Measurements from ENCODE around the gene PDE6D.

Gene PDE6D

GRCh38 chr2:231710799-231711676 lies 70.0 kb downstream of the PDE6D start:
- no peaks in the 10 kb centered on the region for H3K9me3 ChIP-seq (ENCODE audit: insufficient read depth, low read length, severe bottlenecking)
- peak overlapping the region; percentile 81 to 87 for H3K4me3 ChIP-seq (ENCODE audit: low read depth in 1 of 2, low read length in 2 of 2)
- ATAC-seq (ENCODE audit: insufficient read depth, low read depth) (no peak), DNase-seq (peak; percentile 27)
- peaks cover 71% of the 10 kb centered on the region for H3K36me3 ChIP-seq (ENCODE audit: insufficient read depth, low read length)
- H3K4me2 ChIP-seq (ENCODE audit: insufficient read depth, low read length), result peak overlapping the region; percentile 85
- H3K79me2 ChIP-seq (ENCODE audit: insufficient read depth, low read length), result peaks cover 80% of the 10 kb centered on the region
- H2AFZ ChIP-seq (ENCODE audit: low read depth, low read length), result no peak overlapping the region
- H4K20me1 ChIP-seq (ENCODE audit: insufficient read depth, low read length), result peaks cover 66% of the 10 kb centered on the region
- H3K27ac ChIP-seq (ENCODE audit: low read length), result peak overlapping the region; percentile 91
- peak overlapping the region; percentile 100 for H3K9ac ChIP-seq (ENCODE audit: low read depth, low read length)
- H3K4me1 ChIP-seq (ENCODE audit: insufficient read depth, low read length), result peaks cover 23% of the 10 kb centered on the region
- H3K27me3 ChIP-seq (ENCODE audit: insufficient read depth, low read length, poor library complexity), result no peaks in the 10 kb centered on the region
- TF ChIP-seq CTCF (IDR thresholded peaks at IDR 0.05; ENCODE audit: borderline replicate concordance, extremely low read depth, low read length, poor library complexity, severe bottlenecking), result no peak

GRCh38 chr2:231709981-231710798 lies 70.9 kb downstream of the PDE6D start:
- TF ChIP-seq CTCF (IDR thresholded peaks at IDR 0.05; ENCODE audit: borderline replicate concordance, extremely low read depth, low read length, poor library complexity, severe bottlenecking), result peak; percentile 83
- TF ChIP-seq EZH2 (IDR thresholded peaks at IDR 0.05; ENCODE audit: borderline replicate concordance, low read depth, low read length, severe bottlenecking), result no peak
- H3K36me3 ChIP-seq (ENCODE audit: insufficient read depth, low read length), result peaks cover 65% of the 10 kb centered on the region
- peak overlapping the region; percentile 85 for H3K4me2 ChIP-seq (ENCODE audit: insufficient read depth, low read length)
- H3K79me2 ChIP-seq (ENCODE audit: insufficient read depth, low read length), result peaks cover 84% of the 10 kb centered on the region
- peak overlapping the region; percentile 100 for H3K9ac ChIP-seq (ENCODE audit: low read depth, low read length)
- DNase-seq, result peak; percentile 81
- H3K27ac ChIP-seq (ENCODE audit: low read length), result peak overlapping the region; percentile 91
- peaks cover 59% of the 10 kb centered on the region for H4K20me1 ChIP-seq (ENCODE audit: insufficient read depth, low read length)
- peak overlapping the region; percentile 81 to 87 for H3K4me3 ChIP-seq (ENCODE audit: low read depth in 1 of 2, low read length in 2 of 2)
- no peaks in the 10 kb centered on the region for H3K27me3 ChIP-seq (ENCODE audit: insufficient read depth, low read length, poor library complexity)
- H3K9me3 ChIP-seq (ENCODE audit: insufficient read depth, low read length, severe bottlenecking), result no peaks in the 10 kb centered on the region
- H3K4me1 ChIP-seq (ENCODE audit: insufficient read depth, low read length), result peaks cover 32% of the 10 kb centered on the region
- no peak overlapping the region for H2AFZ ChIP-seq (ENCODE audit: low read depth, low read length)
- peak; percentile 19 for ATAC-seq (ENCODE audit: insufficient read depth, low read depth)

- H3K9ac ChIP-seq (ENCODE audit: low read depth, low read length), result peak overlapping the region; percentile 100
- no peak overlapping the region for H2AFZ ChIP-seq (ENCODE audit: low read depth, low read length)
- no peak for ATAC-seq (ENCODE audit: insufficient read depth, low read depth)
- peak; percentile 46 for DNase-seq
- H3K27me3 ChIP-seq (ENCODE audit: insufficient read depth, low read length, poor library complexity), result no peaks in the 10 kb centered on the region
- peak overlapping the region; percentile 81 to 87 for H3K4me3 ChIP-seq (ENCODE audit: low read depth in 1 of 2, low read length in 2 of 2)
- H3K79me2 ChIP-seq (ENCODE audit: insufficient read depth, low read length), result peaks cover 81% of the 10 kb centered on the region
- H3K4me1 ChIP-seq (ENCODE audit: insufficient read depth, low read length), result peaks cover 34% of the 10 kb centered on the region
- H3K36me3 ChIP-seq (ENCODE audit: insufficient read depth, low read length), result peaks cover 59% of the 10 kb centered on the region
- peak overlapping the region; percentile 85 for H3K4me2 ChIP-seq (ENCODE audit: insufficient read depth, low read length)
- TF ChIP-seq CTCF (IDR thresholded peaks at IDR 0.05; ENCODE audit: borderline replicate concordance, extremely low read depth, low read length, poor library complexity, severe bottlenecking), result no peak
- TF ChIP-seq EZH2 (IDR thresholded peaks at IDR 0.05; ENCODE audit: borderline replicate concordance, low read depth, low read length, severe bottlenecking), result no peak
- peaks cover 54% of the 10 kb centered on the region for H4K20me1 ChIP-seq (ENCODE audit: insufficient read depth, low read length)
- H3K27ac ChIP-seq (ENCODE audit: low read length), result peak overlapping the region; percentile 91
- no peaks in the 10 kb centered on the region for H3K9me3 ChIP-seq (ENCODE audit: insufficient read depth, low read length, severe bottlenecking)
Observed at GRCh38 chr2:231709636-231709980, 71.5 kb downstream of the PDE6D start.
